ENCODE results near the gene CNTNAP2.

CNTNAP2 gene

DNA sequence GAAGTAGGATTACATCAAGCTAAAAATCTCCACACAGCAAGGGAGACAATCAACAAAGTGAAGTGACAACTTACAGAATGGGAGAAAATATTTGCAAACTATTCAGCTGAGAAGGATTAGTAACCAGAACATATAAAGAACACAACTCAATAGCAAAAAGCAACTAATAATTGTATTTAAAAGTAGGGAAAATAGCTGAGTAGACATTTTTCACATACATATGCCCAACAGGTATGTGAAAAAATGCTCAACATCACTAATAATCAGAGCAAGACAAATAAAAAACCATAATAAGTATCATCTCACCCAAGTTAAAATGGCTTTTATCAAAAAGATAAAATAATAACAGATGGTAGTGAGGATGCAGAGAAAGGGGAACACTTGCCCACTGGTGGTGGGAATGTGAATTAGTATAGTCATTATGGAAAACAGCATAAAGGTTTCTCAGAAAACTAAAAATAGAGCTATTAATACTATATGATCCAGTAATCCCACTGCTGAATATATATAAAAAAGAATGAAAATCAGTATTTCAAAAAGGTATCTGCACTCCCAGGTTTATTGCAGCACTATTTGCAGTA is 1689.5 kb downstream of the CNTNAP2 start:
- DNase-seq, result no peak

- no peak for DNase-seq
Measured at GRCh38 chr7:147809786-147810185, 1693.2 kb downstream of the CNTNAP2 start.

GRCh38 chr7:147810269-147810668 is 1693.7 kb downstream of the CNTNAP2 start:
- DNase-seq, result no peak

DNA sequence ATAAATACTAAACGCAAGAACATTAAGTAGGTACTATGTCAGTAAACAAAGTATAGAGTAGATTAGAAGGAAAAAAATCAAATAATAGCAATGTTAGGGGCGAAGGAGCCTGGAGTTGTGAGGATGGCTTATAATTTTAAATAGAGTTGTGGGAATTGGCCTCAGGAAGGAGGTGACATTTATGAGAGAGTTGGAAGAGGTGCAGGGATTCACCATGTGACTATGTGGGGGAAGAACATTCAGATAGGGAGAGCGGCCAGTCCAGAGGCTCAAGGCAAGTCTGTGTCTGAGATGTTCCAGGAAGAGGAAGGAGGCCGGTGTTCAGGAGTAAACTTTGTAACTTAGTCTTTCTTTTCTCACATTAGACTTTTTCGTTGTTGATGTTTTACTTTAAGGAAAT is 1695.3 kb downstream of the CNTNAP2 start:
- DNase-seq, result no peak

DNA sequence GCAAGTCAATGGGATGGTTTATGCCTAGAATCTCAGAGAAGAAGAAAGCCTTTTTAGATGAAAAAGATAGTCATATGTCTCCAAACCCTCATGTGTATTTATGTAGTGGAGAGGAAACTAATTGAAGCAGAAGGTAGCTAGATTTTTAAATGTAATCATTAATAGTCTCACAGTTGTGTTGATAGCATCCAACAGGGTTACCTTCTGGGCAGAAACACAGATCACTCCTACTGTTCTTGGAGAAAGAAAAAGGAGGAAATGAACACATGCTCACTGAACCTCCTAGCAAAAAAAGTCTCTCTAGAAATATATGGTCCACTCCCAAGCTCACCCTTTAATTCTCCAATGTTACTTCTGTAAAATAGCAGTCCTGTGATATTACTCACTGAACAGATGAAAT is 1696.7 kb downstream of the CNTNAP2 start:
- DNase-seq, result no peak

- no peak for DNase-seq
Measured at GRCh38 chr7:147818317-147818716, 1701.7 kb downstream of the CNTNAP2 start.

GRCh38 chr7:147824671-147825070 is 1708.1 kb downstream of the CNTNAP2 start:
- DNase-seq, result no peak

- DNase-seq, result no peak
Measured at GRCh38 chr7:147829016-147829415, 1712.4 kb downstream of the CNTNAP2 start.

DNA sequence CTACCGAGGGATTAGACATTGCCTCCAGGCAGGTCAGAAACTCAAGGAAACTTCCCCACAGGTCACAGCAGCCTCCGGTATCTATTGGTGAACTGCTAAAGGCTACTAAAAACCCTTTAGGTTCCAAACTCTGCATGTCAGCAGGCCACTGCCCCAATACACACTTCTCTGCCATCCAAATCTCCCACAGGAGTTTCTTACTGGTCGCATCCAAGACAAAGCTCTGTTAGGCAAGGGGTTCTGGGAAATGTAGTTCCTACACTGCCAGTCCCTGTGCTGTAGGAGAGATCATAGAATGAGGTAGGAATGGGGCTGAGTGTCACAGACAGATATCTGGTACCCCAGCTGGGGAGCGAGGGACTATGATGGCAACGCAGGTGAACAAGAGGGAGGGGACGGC is 1717.0 kb downstream of the CNTNAP2 start:
- no peak for DNase-seq

GRCh38 chr7:147833970-147834369 is 1717.4 kb downstream of the CNTNAP2 start:
- DNase-seq, result no peak

DNA sequence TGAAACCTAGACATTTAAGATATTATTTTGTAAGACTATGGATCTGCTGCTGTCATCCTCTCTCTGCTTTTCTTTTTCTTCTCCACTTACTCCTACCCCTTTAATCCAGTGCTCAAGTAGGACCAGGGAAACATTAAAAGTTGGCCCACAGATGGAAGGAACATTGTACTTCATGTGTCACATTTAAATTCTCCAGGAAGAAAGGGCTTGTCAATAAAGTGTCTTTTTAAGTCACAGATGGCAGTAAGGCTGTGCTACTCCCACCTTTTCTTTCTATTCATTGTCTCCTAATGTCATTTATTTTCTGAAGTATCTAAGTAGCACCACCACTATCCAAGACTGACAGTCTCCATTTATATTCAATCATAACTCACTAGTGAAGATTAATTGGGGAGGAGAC is 1736.2 kb downstream of the CNTNAP2 start:
- no peak for DNase-seq

- DNase-seq, result no peak
Measured at GRCh38 chr7:147857152-147858140, 1740.8 kb downstream of the CNTNAP2 start.

- no peak for DNase-seq
Measured at GRCh38 chr7:147858421-147858820, 1741.8 kb downstream of the CNTNAP2 start.

- DNase-seq, result no peak
Measured at GRCh38 chr7:147859033-147859432, 1742.4 kb downstream of the CNTNAP2 start.

DNA sequence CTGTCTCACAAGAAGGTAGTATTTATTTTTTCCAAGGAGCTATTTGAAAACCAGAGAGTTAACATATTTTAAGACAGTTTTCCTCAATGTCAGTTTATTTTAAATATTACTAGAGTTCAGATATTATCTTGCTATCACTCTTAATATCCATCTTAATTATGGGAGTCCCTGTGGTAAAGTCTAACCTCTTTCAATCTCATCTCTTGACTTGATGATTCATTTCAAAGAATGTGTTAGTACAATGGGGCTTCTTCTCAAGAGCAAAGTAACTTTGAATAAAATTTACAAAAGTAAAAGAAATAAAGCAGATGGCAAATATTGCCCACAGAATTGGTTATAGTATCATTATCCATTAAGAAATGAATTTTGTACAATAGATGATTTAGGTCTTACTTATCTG is 1742.9 kb downstream of the CNTNAP2 start:
- DNase-seq, result no peak

DNA sequence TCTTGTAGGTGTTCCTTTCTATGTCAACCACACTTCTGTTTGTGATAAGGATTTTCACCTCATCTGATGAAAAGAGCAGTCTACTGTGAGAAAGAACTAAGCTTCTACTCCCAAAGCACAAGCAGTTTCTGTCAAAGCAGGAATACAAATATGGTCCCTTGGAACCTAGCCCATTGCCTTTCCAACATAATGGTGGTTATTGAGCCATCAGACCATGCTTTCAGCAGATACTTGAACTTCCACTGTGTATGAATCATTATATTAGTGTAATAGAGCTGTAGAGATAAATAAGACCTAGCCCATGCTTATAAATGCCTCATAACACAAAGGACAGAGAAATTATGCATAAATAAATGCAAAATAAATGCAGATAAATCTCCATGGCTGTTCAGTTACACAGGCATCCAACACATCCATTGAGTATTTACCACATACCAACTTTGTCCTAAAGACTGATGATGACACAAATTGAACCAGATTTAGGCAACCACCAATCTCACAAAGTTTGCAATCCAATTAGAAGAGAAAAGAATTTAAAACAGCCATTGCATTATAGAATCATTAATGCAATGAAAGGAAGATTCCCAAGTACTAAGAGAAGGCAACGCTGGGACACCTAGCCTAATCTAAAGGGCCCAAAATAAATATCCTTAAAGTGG is 1744.6 kb downstream of the CNTNAP2 start:
- DNase-seq, result no peak

DNA sequence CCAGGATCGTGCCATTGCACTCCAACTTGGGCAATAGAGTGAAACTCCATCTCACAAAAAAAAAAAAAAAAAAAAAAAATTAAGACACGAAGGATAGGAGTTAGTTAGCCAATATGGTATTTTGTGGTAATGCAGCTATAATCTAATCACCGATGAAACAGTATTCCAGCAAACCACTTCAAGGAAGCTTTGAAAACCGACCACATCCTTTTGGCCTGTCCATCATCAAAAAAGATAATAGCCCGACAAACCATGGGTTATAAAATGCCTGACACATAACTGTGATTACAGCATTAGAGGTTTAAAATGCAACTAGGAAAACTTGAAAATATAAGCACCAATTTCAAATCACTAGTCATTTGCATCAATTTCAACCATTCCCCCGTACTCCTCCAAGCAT is 1745.3 kb downstream of the CNTNAP2 start:
- no peak for DNase-seq

GRCh38 chr7:147869456-147869855 is 1752.9 kb downstream of the CNTNAP2 start:
- DNase-seq, result no peak

GRCh38 chr7:147878912-147879661 is 1762.5 kb downstream of the CNTNAP2 start:
- DNase-seq, result no peak

DNA sequence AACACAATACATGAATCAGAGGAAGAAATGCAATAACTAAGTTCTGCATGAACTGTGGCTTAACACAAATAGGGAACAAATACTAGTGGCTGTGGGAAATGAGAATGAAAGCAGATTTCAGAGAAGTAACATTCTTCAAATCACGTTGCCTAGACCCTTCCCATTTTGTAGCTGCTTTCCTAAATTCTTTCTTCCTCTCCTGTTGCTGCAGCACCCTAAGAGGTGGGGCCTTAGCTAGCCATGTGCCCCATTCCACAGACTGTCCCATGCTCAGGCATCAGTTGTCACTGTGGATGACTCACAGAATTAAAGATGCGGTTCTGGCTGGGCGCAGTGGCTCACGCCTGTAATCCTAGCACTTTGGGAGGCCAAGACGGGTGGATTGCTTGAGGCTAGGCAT is 1769.3 kb downstream of the CNTNAP2 start:
- no peak for DNase-seq

- no peak for DNase-seq
Measured at GRCh38 chr7:147894271-147894670, 1777.7 kb downstream of the CNTNAP2 start.

GRCh38 chr7:147896121-147896520 is 1779.5 kb downstream of the CNTNAP2 start:
- no peak for DNase-seq

Data from right hindlimb (tissue), 1 donor.